HEK293 (cell line): ENCODE measurements around the gene SGF29.

Experiments
- BCL11A ChIP-seq: fragments of 450-650 bp; formaldehyde crosslinking; IDR thresholded peaks from 2 replicates; pipeline ENCODE4 v1.5.1; 2016; ENCODE audit warnings: low read depth, missing biosample characterization, missing genetic modification characterization
- GLI4 ChIP-seq: fragments of 450-650 bp; formaldehyde crosslinking; IDR thresholded peaks from 2 replicates; pipeline ENCODE4 v1.5.1; 2016; ENCODE audit warnings: missing biosample characterization, missing genetic modification characterization
- MEIS1 ChIP-seq: sonication (generic); formaldehyde crosslinking; IDR thresholded peaks from 2 replicates; pipeline ENCODE4 v1.8.1; 2022; ENCODE audit warnings: missing genetic modification reagents, mild to moderate bottlenecking, borderline replicate concordance
- SCRT1 ChIP-seq: fragments of 450-650 bp; formaldehyde crosslinking; IDR thresholded peaks from 2 replicates; pipeline ENCODE4 v1.5.1; 2016; ENCODE audit warnings: missing biosample characterization, missing genetic modification characterization, borderline replicate concordance
- ZBTB1 ChIP-seq: fragments of 450-650 bp; formaldehyde crosslinking; IDR thresholded peaks from 2 replicates; pipeline ENCODE4 v1.5.1; 2016; ENCODE audit warnings: missing biosample characterization, missing genetic modification characterization
- ZNF155 ChIP-seq: fragments of 450-650 bp; formaldehyde crosslinking; IDR thresholded peaks from 2 replicates; pipeline ENCODE4 v1.5.1; 2016; ENCODE audit warnings: missing biosample characterization, missing genetic modification characterization
- ZNF549 ChIP-seq: fragments of 450-650 bp; IDR thresholded peaks from 2 replicates; pipeline ENCODE4 v1.5.1; 2018; ENCODE audit warnings: missing biosample characterization, missing genetic modification characterization, mild to moderate bottlenecking, inconsistent platforms, moderate library complexity
- ZNF610 ChIP-seq: fragments of 450-650 bp; formaldehyde crosslinking; IDR thresholded peaks from 2 replicates; pipeline ENCODE4 v1.5.1; 2016; ENCODE audit warnings: missing biosample characterization, missing genetic modification characterization, borderline replicate concordance
- ZNF843 ChIP-seq: fragments of 450-650 bp; formaldehyde crosslinking; IDR thresholded peaks from 2 replicates; pipeline ENCODE4 v1.5.1; 2016; ENCODE audit warnings: missing biosample characterization, missing genetic modification characterization
- TF ChIP-seq, protein P1 (sequence below): fragments of 450-650 bp; formaldehyde crosslinking; conservative IDR thresholded peaks from 2 replicates; pipeline ENCODE4 v1.5.1; 2016; ENCODE audit warnings: low read depth, missing biosample characterization, missing genetic modification characterization
- TF ChIP-seq, protein P2 (sequence below): fragments of 450-650 bp; formaldehyde crosslinking; IDR thresholded peaks from 2 replicates; pipeline ENCODE4 v1.5.1; 2016; ENCODE audit warnings: missing biosample characterization, missing genetic modification characterization
- TF ChIP-seq, protein P3 (sequence below): sonication (generic); formaldehyde crosslinking; IDR thresholded peaks from 2 replicates; pipeline ENCODE4 v1.8.1; 2022; ENCODE audit warnings: mild to moderate bottlenecking, moderate library complexity, missing genetic modification reagents
- TF ChIP-seq, protein P4 (sequence below): fragments of 450-650 bp; formaldehyde crosslinking; IDR thresholded peaks from 2 replicates; pipeline ENCODE4 v1.5.1; 2017; ENCODE audit warnings: missing biosample characterization, missing genetic modification characterization
- TF ChIP-seq, protein P5 (sequence below): fragments of 450-650 bp; formaldehyde crosslinking; IDR thresholded peaks from 2 replicates; pipeline ENCODE4 v1.5.1; 2016; ENCODE audit warnings: missing biosample characterization, missing genetic modification characterization, low read depth

DNA sequence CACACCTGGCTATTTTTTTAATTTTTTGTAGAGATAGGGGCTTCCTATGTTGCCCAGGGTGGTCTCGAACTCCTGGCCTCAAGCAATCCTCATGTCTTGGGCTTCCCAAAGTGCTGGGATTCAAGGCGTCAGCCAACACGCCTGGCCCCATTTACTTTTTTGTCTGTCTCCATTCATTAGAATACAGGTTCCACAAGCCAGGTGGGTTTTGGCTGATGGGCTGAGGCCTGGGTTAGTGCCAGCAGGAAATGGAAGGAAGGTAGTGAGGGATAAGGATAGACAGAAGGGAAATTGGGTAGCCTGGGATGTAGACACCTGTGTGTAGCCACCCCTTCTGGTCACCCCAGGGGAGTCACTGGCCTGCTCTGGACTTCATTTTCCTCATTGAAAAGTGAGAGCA, 42.7 kb upstream of the SGF29 start:
- TF ChIP-seq, protein P1, sequence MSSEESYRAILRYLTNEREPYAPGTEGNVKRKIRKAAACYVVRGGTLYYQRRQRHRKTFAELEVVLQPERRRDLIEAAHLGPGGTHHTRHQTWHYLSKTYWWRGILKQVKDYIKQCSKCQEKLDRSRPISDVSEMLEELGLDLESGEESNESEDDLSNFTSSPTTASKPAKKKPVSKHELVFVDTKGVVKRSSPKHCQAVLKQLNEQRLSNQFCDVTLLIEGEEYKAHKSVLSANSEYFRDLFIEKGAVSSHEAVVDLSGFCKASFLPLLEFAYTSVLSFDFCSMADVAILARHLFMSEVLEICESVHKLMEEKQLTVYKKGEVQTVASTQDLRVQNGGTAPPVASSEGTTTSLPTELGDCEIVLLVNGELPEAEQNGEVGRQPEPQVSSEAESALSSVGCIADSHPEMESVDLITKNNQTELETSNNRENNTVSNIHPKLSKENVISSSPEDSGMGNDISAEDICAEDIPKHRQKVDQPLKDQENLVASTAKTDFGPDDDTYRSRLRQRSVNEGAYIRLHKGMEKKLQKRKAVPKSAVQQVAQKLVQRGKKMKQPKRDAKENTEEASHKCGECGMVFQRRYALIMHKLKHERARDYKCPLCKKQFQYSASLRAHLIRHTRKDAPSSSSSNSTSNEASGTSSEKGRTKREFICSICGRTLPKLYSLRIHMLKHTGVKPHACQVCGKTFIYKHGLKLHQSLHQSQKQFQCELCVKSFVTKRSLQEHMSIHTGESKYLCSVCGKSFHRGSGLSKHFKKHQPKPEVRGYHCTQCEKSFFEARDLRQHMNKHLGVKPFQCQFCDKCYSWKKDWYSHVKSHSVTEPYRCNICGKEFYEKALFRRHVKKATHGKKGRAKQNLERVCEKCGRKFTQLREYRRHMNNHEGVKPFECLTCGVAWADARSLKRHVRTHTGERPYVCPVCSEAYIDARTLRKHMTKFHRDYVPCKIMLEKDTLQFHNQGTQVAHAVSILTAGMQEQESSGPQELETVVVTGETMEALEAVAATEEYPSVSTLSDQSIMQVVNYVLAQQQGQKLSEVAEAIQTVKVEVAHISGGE (tag by site-specific recombination): no peak
- TF ChIP-seq MEIS1 (no peak), SCRT1 (tag by site-specific recombination) (no peak), ZNF610 (tag by site-specific recombination) (no peak), ZNF549 (tag by site-specific recombination) (no peak), ZNF843 (no peak), BCL11A (tag by site-specific recombination) (no peak), ZBTB1 (tag by site-specific recombination) (no peak), ZNF155 (no peak), GLI4 (no peak)
- TF ChIP-seq, protein P2, sequence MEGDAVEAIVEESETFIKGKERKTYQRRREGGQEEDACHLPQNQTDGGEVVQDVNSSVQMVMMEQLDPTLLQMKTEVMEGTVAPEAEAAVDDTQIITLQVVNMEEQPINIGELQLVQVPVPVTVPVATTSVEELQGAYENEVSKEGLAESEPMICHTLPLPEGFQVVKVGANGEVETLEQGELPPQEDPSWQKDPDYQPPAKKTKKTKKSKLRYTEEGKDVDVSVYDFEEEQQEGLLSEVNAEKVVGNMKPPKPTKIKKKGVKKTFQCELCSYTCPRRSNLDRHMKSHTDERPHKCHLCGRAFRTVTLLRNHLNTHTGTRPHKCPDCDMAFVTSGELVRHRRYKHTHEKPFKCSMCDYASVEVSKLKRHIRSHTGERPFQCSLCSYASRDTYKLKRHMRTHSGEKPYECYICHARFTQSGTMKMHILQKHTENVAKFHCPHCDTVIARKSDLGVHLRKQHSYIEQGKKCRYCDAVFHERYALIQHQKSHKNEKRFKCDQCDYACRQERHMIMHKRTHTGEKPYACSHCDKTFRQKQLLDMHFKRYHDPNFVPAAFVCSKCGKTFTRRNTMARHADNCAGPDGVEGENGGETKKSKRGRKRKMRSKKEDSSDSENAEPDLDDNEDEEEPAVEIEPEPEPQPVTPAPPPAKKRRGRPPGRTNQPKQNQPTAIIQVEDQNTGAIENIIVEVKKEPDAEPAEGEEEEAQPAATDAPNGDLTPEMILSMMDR (tag by site-specific recombination): no peak
- TF ChIP-seq, protein P3, sequence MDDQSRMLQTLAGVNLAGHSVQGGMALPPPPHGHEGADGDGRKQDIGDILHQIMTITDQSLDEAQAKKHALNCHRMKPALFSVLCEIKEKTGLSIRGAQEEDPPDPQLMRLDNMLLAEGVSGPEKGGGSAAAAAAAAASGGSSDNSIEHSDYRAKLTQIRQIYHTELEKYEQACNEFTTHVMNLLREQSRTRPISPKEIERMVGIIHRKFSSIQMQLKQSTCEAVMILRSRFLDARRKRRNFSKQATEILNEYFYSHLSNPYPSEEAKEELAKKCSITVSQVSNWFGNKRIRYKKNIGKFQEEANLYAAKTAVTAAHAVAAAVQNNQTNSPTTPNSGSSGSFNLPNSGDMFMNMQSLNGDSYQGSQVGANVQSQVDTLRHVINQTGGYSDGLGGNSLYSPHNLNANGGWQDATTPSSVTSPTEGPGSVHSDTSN (CRISPR knock-in tag): no peak
- TF ChIP-seq, protein P4, sequence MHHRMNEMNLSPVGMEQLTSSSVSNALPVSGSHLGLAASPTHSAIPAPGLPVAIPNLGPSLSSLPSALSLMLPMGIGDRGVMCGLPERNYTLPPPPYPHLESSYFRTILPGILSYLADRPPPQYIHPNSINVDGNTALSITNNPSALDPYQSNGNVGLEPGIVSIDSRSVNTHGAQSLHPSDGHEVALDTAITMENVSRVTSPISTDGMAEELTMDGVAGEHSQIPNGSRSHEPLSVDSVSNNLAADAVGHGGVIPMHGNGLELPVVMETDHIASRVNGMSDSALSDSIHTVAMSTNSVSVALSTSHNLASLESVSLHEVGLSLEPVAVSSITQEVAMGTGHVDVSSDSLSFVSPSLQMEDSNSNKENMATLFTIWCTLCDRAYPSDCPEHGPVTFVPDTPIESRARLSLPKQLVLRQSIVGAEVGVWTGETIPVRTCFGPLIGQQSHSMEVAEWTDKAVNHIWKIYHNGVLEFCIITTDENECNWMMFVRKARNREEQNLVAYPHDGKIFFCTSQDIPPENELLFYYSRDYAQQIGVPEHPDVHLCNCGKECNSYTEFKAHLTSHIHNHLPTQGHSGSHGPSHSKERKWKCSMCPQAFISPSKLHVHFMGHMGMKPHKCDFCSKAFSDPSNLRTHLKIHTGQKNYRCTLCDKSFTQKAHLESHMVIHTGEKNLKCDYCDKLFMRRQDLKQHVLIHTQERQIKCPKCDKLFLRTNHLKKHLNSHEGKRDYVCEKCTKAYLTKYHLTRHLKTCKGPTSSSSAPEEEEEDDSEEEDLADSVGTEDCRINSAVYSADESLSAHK: no peak
- TF ChIP-seq, protein P5, sequence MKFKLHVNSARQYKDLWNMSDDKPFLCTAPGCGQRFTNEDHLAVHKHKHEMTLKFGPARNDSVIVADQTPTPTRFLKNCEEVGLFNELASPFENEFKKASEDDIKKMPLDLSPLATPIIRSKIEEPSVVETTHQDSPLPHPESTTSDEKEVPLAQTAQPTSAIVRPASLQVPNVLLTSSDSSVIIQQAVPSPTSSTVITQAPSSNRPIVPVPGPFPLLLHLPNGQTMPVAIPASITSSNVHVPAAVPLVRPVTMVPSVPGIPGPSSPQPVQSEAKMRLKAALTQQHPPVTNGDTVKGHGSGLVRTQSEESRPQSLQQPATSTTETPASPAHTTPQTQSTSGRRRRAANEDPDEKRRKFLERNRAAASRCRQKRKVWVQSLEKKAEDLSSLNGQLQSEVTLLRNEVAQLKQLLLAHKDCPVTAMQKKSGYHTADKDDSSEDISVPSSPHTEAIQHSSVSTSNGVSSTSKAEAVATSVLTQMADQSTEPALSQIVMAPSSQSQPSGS (tag by site-specific recombination): no peak
